HCT116 (cell line): ENCODE data around the gene SP3. TPM values are rescaled to one million over a fixed set of nuclear protein-coding genes. Genes with fewer than 3 reads are reported as not detected.

Experiments
- ATAC-seq: fragments of 200-7000 bp; cut with Tn5 transposase; 2 replicates; pipeline ENCODE4 v1.9.1; 2020; ENCODE audit warnings: mild to moderate bottlenecking, moderate library complexity
- BruUV-seq: library from RNA; stranded (reverse); fragments of 400-500 nt; replicated peaks from 2 replicates; lab custom pipeline; 2021; lab: Mats Ljungman, UMichigan
- CTCF ChIA-PET: fragments of 300-600 bp; sonication (Branson Sonifier 250); formaldehyde crosslinking; loops from one replicate; lab custom pipeline; 2021; ENCODE audit warnings: antibody characterized with exemption; lab: Charles Lee
- POLR2A ChIA-PET: fragments of 300-600, 350-600 bp; sonication (Branson Sonifier 250); formaldehyde crosslinking; loops from one replicate; lab custom pipeline; 2021; ENCODE audit warnings: antibody characterized with exemption; lab: Charles Lee
- RAD21 ChIA-PET, 2 experiments: fragments of 300-600 bp; sonication (Branson Sonifier 250); formaldehyde crosslinking; loops; one replicate each; lab custom pipeline; 2023; ENCODE audit warnings: low total read pairs in 2 of 2; ENCODE audit not compliant: uncharacterized antibody in 2 of 2, unreplicated experiment in 2 of 2, low non-redundant PET in 1 of 2; lab: Charles Lee
- DNase-seq: peaks from one replicate; pipeline ENCODE4 v3.0.0-alpha.2; 2010; ENCODE audit warnings: low read depth, low spot score
- H2AFZ ChIP-seq: fragments of 200-600 bp; shearing (Covaris generic), sonication (generic); 2 replicates; pipeline ENCODE4 v1.6.1; 2017; ENCODE audit warnings: low read depth, mixed run types, mixed read lengths, antibody characterized with exemption, low read length; ENCODE audit not compliant: poor library complexity, severe bottlenecking
- H3K27ac ChIP-seq: 2 replicates; pipeline ENCODE4 v1.5.1; 2012; ENCODE audit warnings: low read depth, low read length
- H3K27me3 ChIP-seq: fragments of 200-600 bp; sonication (generic); 2 replicates; pipeline ENCODE4 v1.6.1; 2016; ENCODE audit warnings: mixed run types, low read length, mixed read lengths; ENCODE audit not compliant: insufficient read depth
- H3K36me3 ChIP-seq, 2 experiments: fragments of 200-500 bp in 1 of 2; fragments of 200-600 bp in 1 of 2; sonication (Bioruptor generic) in 1 of 2; sonication (generic) in 1 of 2; 2 replicates each; pipeline versions ENCODE4 v1.5.1 to v1.6.1; 2014 to 2016; ENCODE audit warnings: low read length in 2 of 2, inconsistent platforms in 1 of 2, mixed read lengths in 1 of 2, mixed run types in 1 of 2; ENCODE audit not compliant: insufficient read depth in 2 of 2, control insufficient read depth in 1 of 2
- H3K4me1 ChIP-seq, 2 experiments: fragments of 200-600 bp in 1 of 2; sonication (generic) in 1 of 2; 2 replicates each; pipeline versions ENCODE4 v1.5.1 to v1.6.1; 2012 to 2017; ENCODE audit warnings: low read length in 2 of 2, inconsistent platforms in 1 of 2, mild to moderate bottlenecking in 1 of 2, mixed read lengths in 1 of 2, mixed run types in 1 of 2, moderate library complexity in 1 of 2; ENCODE audit not compliant: insufficient read depth in 2 of 2, control insufficient read depth in 1 of 2
- H3K4me2 ChIP-seq: fragments of 200-600 bp; sonication (generic); 2 replicates; pipeline ENCODE4 v1.6.1; 2017; ENCODE audit warnings: mixed run types, low read length, mixed read lengths
- H3K4me3 ChIP-seq, 2 experiments: fragments of 200-600 bp in 1 of 2; sonication (generic) in 1 of 2; replicated peaks in 1 of 2; 2 replicates each; pipeline ENCODE4 v1.5.1; 2011 to 2016; ENCODE audit warnings: low read length in 2 of 2, control low read depth in 1 of 2, low read depth in 1 of 2, mild to moderate bottlenecking in 1 of 2, mixed read lengths in 1 of 2, mixed run types in 1 of 2
- H3K79me2 ChIP-seq: fragments of 200-600 bp; sonication (generic); 2 replicates; pipeline ENCODE4 v1.6.1; 2017; ENCODE audit warnings: mild to moderate bottlenecking, mixed run types, low read length, moderate library complexity, mixed read lengths; ENCODE audit not compliant: insufficient read depth
- H3K9ac ChIP-seq: fragments of 200-600 bp; sonication (generic); 2 replicates; pipeline ENCODE4 v1.6.1; 2016; ENCODE audit warnings: low read length, mixed read lengths
- H3K9me2 ChIP-seq: fragments of 200-600 bp; sonication (generic), shearing (Covaris generic); 2 replicates; pipeline ENCODE4 v1.6.1; 2017; ENCODE audit warnings: mixed run types, mild to moderate bottlenecking, moderate library complexity; ENCODE audit not compliant: insufficient read depth
- H3K9me3 ChIP-seq, 2 experiments: fragments of 200-500 bp in 1 of 2; fragments of 200-600 bp in 1 of 2; sonication (Bioruptor generic) in 1 of 2; sonication (generic) in 1 of 2; 2 replicates each; pipeline ENCODE4 v1.6.1; 2014 to 2017; ENCODE audit warnings: low read length in 2 of 2, mixed read lengths in 2 of 2, inconsistent platforms in 1 of 2, low read depth in 1 of 2, mild to moderate bottlenecking in 1 of 2, mixed run types in 1 of 2, moderate library complexity in 1 of 2; ENCODE audit not compliant: control insufficient read depth in 1 of 2, insufficient read depth in 1 of 2
- H4K20me1 ChIP-seq: fragments of 200-600 bp; sonication (generic), shearing (Covaris generic); 2 replicates; pipeline ENCODE4 v1.6.1; 2017; ENCODE audit warnings: mixed run types, mild to moderate bottlenecking, moderate library complexity; ENCODE audit not compliant: insufficient read depth
- CBX3 ChIP-seq: IDR thresholded peaks from 2 replicates; pipeline ENCODE4 v1.6.1; 2012; ENCODE audit warnings: low read depth
- CTCF ChIP-seq, 3 experiments: fragments of 200-600 bp in 1 of 3; sonication (generic) in 1 of 3; IDR thresholded peaks in 2 of 3; conservative IDR thresholded peaks in 1 of 3; 2 replicates each; pipeline ENCODE4 v1.5.1; 2012 to 2017; ENCODE audit warnings: low read depth in 2 of 3, low read length in 2 of 3, antibody characterized with exemption in 1 of 3, borderline replicate concordance in 1 of 3, control low read depth in 1 of 3, mild to moderate bottlenecking in 1 of 3, mixed read lengths in 1 of 3, mixed run types in 1 of 3, moderate library complexity in 1 of 3; ENCODE audit not compliant: insufficient read depth in 1 of 3
- EGR1 ChIP-seq: IDR thresholded peaks from 2 replicates; pipeline ENCODE4 v1.6.1; 2012; ENCODE audit warnings: low read depth
- ELF1 ChIP-seq: IDR thresholded peaks from 2 replicates; pipeline ENCODE4 v1.6.1; 2012; ENCODE audit warnings: low read depth, borderline replicate concordance
- EZH2 ChIP-seq: fragments of 200-600 bp; sonication (generic); IDR thresholded peaks from 2 replicates; pipeline ENCODE4 v1.6.1; 2017; ENCODE audit warnings: antibody characterized with exemption, mixed run types
- EZH2phosphoT487 ChIP-seq: fragments of 200-600 bp; IDR thresholded peaks from 2 replicates; pipeline ENCODE4 v1.6.1; 2018; ENCODE audit warnings: antibody characterized with exemption, borderline replicate concordance
- FOSL1 ChIP-seq: IDR thresholded peaks from 2 replicates; pipeline ENCODE4 v1.6.1; 2012; ENCODE audit warnings: low read depth
- JUND ChIP-seq: IDR thresholded peaks from 2 replicates; pipeline ENCODE4 v1.6.1; 2012
- POLR2A ChIP-seq: IDR thresholded peaks from 2 replicates; pipeline ENCODE4 v1.7.0; 2011; ENCODE audit warnings: borderline replicate concordance; ENCODE audit not compliant: insufficient read depth, insufficient read length; ENCODE audit errors: extremely low read depth
- RAD21 ChIP-seq: IDR thresholded peaks from 2 replicates; pipeline ENCODE4 v1.6.1; 2012; ENCODE audit warnings: low read depth, mild to moderate bottlenecking
- REST ChIP-seq: IDR thresholded peaks from 2 replicates; pipeline ENCODE4 v1.6.1; 2012; ENCODE audit warnings: low read depth
- SP1 ChIP-seq: IDR thresholded peaks from 2 replicates; pipeline ENCODE4 v1.6.1; 2012; ENCODE audit warnings: low read depth
- SRF ChIP-seq: IDR thresholded peaks from 2 replicates; pipeline ENCODE4 v1.6.1; 2012; ENCODE audit warnings: low read depth
- TCF7L2 ChIP-seq: IDR thresholded peaks from 2 replicates; pipeline ENCODE4 v1.7.0; 2011; ENCODE audit warnings: borderline replicate concordance, inconsistent platforms; ENCODE audit not compliant: insufficient read depth, insufficient read length; ENCODE audit errors: extremely low read depth
- YY1 ChIP-seq: IDR thresholded peaks from 2 replicates; pipeline ENCODE4 v1.6.1; 2011; ENCODE audit warnings: low read length, low read depth, moderate library complexity, mild to moderate bottlenecking; ENCODE audit not compliant: insufficient replicate concordance; ENCODE audit errors: extremely low read depth
- ZFX ChIP-seq: fragments of 450-650 bp; IDR thresholded peaks from 2 replicates; pipeline ENCODE4 v1.6.1; 2017
- ZNF274 ChIP-seq: fragments of 200-500 bp; sonication (Bioruptor generic); IDR thresholded peaks from 2 replicates; pipeline ENCODE4 v1.6.1; 2014; ENCODE audit warnings: mild to moderate bottlenecking, low read depth, low read length, inconsistent platforms
- intact Hi-C: fragments of 100-400 bp; cut with micrococcal nuclease; formaldehyde crosslinking; loops from 2 replicates; pipeline ENCODE4 v1.10.0; 2022
- total RNA-seq: library from RNA; stranded (reverse); gene quantifications from one replicate; pipeline ENCODE4 v1.2.1, GENCODE V29; 2021; ENCODE audit not compliant: unreplicated experiment
- TF ChIP-seq, protein P1 (sequence below): IDR thresholded peaks from 2 replicates; pipeline ENCODE4 v1.6.1; 2012

The SP3 gene
- total RNA-seq, 1 experiment from 2014 or later, result 98.0 TPM

DNA sequence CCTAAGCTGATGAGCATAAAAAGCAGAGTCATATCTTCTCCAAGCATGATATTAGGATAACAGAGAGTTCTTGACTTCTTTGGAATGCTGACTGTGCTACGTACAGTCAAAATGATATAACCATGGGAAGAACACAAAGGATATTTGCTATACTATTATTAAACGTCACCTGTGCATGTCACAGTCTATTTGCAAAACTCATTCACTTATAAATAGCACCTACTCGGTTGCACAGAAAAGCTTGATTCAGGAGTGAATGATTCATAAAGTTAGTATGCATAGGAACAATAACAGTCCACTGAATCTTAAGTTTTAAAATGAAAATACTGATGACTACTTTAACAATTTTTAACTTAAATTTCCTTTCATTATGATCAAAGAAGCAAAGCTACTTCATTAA, 83.3 kb downstream of the SP3 start:
- DNase-seq (no peak), ATAC-seq (no peak)
- intact Hi-C loops, result loop anchor here (5.0 to 10.0 kb wide), 2 partner anchors 160 to 477 kb away; no protein-coding TSS in a partner anchor
- Histone ChIP-seq H3K4me1 (no peaks in the 10 kb centered on the region), H3K4me3 (no peak overlapping the region), H4K20me1 (no peaks in the 10 kb centered on the region), H3K9ac (no peak overlapping the region), H3K9me2 (no peaks in the 10 kb centered on the region), H3K4me2 (no peak overlapping the region), H3K36me3 (no peaks in the 10 kb centered on the region), H2AFZ (no peak overlapping the region), H3K9me3 (no peaks in the 10 kb centered on the region), H3K27ac (no peak overlapping the region), H3K79me2 (no peaks in the 10 kb centered on the region), H3K27me3 (no peaks in the 10 kb centered on the region)
- BruUV-seq, result no TSS peak
- ChIA-PET POLR2A (no interaction called here), CTCF (no interaction called here), RAD21 (no interaction called here)
- no peak for TF ChIP-seq EZH2phosphoT487
- no peak for TF ChIP-seq SRF
- TF ChIP-seq FOSL1, result no peak
- TF ChIP-seq TCF7L2, result no peak
- no peak for TF ChIP-seq JUND
- no peak for TF ChIP-seq CTCF (IDR thresholded peaks at IDR 0.05 in 2 of 3, conservative IDR thresholded peaks at IDR 0.05 in 1 of 3; ENCODE audit: borderline replicate concordance in 1 of 3, insufficient read depth in 1 of 3, low read depth in 2 of 3, low read length in 2 of 3)
- no peak for TF ChIP-seq CBX3
- no peak for TF ChIP-seq EGR1
- no peak for TF ChIP-seq EZH2
- no peak for TF ChIP-seq SP1
- no peak for TF ChIP-seq REST
- TF ChIP-seq POLR2A, result no peak
- TF ChIP-seq, protein P1, sequence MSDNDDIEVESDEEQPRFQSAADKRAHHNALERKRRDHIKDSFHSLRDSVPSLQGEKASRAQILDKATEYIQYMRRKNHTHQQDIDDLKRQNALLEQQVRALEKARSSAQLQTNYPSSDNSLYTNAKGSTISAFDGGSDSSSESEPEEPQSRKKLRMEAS, result no peak
- TF ChIP-seq ELF1, result no peak
- no peak for TF ChIP-seq RAD21
- no peak for TF ChIP-seq ZNF274
- TF ChIP-seq ZFX, result no peak
- TF ChIP-seq YY1, result no peak
